SK-N-SH treated with all-trans-retinoic acid at 6 μM for 48 hours (cell line): ENCODE results near the gene NFASC.

Experiments used
- ARNTL ChIP-seq: fragments of 450-650 bp; formaldehyde crosslinking; IDR thresholded peaks from 2 replicates; pipeline ENCODE4 v1.5.0; 2020; ENCODE audit warnings: low read depth, mild to moderate bottlenecking, moderate library complexity, borderline replicate concordance
- BACH2 ChIP-seq: fragments of 250-450 bp; sonication (Bioruptor Pico); IDR thresholded peaks from 2 replicates; pipeline ENCODE4 v1.9.0; 2021; ENCODE audit warnings: mild to moderate bottlenecking, borderline replicate concordance
- ESRRG ChIP-seq: fragments of 250-450 bp; sonication (Bioruptor Pico); IDR thresholded peaks from 2 replicates; pipeline ENCODE4 v1.6.1; 2021; ENCODE audit warnings: mild to moderate bottlenecking
- ISL1 ChIP-seq: fragments of 250-450 bp; sonication (Bioruptor Pico); IDR thresholded peaks from 2 replicates; pipeline ENCODE4 v2.1.2; 2022; ENCODE audit warnings: mild to moderate bottlenecking, moderate library complexity
- OSR1 ChIP-seq: fragments of 250-450 bp; sonication (Bioruptor Pico); IDR thresholded peaks from 2 replicates; pipeline ENCODE4 v1.8.0; 2022; ENCODE audit warnings: moderate library complexity, mild to moderate bottlenecking, inconsistent platforms
- PPARA ChIP-seq: fragments of 250-450 bp; sonication (Bioruptor Pico); IDR thresholded peaks from 2 replicates; pipeline ENCODE4 v1.5.0; 2020; ENCODE audit warnings: mild to moderate bottlenecking, borderline replicate concordance
- RARB ChIP-seq: fragments of 250-450 bp; sonication (Bioruptor Pico); IDR thresholded peaks from 2 replicates; pipeline ENCODE4 v1.8.0; 2021; ENCODE audit warnings: mild to moderate bottlenecking, moderate library complexity
- ZFP3 ChIP-seq: fragments of 250-450 bp; sonication (Bioruptor Pico); IDR thresholded peaks from 2 replicates; pipeline ENCODE4 v1.5.0; 2020; ENCODE audit warnings: mild to moderate bottlenecking, moderate library complexity
- ZNF70 ChIP-seq: fragments of 450-650 bp; formaldehyde crosslinking; IDR thresholded peaks from 2 replicates; pipeline ENCODE4 v1.5.0; 2020; ENCODE audit warnings: mild to moderate bottlenecking, moderate library complexity
- ZNF8 ChIP-seq: fragments of 450-650 bp; formaldehyde crosslinking; IDR thresholded peaks from 2 replicates; pipeline ENCODE4 v1.5.0; 2020; ENCODE audit warnings: mild to moderate bottlenecking, moderate library complexity
- TF ChIP-seq, protein P1 (sequence below): fragments of 250-450 bp; sonication (Bioruptor Pico); IDR thresholded peaks from 2 replicates; pipeline ENCODE4 v1.8.0; 2020; ENCODE audit warnings: mild to moderate bottlenecking, moderate library complexity, borderline replicate concordance
- TF ChIP-seq, protein P2 (sequence below): fragments of 250-450 bp; sonication (Bioruptor Pico); IDR thresholded peaks from 2 replicates; pipeline ENCODE4 v1.5.1; 2020; ENCODE audit warnings: low read depth, mild to moderate bottlenecking, moderate library complexity
- TF ChIP-seq, protein P3 (sequence below): fragments of 250-450 bp; sonication (Bioruptor Pico); IDR thresholded peaks from 2 replicates; pipeline ENCODE4 v1.8.0; 2021; ENCODE audit warnings: low read depth, mild to moderate bottlenecking, moderate library complexity, borderline replicate concordance

DNA sequence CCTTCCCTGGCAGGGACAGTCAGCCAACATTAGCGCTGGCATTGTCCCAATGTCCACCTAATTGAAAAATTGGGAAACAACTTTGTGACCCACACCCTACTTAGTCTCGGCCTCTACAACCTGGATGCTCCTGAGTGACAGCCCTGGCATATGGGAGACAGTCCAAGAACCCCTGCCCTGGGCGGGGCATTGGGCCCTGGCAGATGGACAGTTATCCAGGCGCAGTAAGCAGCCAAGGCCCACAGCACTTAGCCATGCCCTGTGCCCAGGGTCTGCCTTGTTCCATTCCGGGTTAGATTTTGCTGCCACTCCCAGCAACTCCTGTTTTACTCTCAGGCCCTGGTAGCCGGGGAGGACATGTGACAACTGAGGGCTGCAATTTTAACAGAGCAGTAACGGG is 50.3 kb downstream of the NFASC start:
- TF ChIP-seq, protein P1, sequence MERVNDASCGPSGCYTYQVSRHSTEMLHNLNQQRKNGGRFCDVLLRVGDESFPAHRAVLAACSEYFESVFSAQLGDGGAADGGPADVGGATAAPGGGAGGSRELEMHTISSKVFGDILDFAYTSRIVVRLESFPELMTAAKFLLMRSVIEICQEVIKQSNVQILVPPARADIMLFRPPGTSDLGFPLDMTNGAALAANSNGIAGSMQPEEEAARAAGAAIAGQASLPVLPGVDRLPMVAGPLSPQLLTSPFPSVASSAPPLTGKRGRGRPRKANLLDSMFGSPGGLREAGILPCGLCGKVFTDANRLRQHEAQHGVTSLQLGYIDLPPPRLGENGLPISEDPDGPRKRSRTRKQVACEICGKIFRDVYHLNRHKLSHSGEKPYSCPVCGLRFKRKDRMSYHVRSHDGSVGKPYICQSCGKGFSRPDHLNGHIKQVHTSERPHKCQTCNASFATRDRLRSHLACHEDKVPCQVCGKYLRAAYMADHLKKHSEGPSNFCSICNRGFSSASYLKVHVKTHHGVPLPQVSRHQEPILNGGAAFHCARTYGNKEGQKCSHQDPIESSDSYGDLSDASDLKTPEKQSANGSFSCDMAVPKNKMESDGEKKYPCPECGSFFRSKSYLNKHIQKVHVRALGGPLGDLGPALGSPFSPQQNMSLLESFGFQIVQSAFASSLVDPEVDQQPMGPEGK (CRISPR knock-in tag): no peak
- no peak for TF ChIP-seq ZNF8 (CRISPR knock-in tag)
- no peak for TF ChIP-seq ZFP3
- TF ChIP-seq, protein P2, sequence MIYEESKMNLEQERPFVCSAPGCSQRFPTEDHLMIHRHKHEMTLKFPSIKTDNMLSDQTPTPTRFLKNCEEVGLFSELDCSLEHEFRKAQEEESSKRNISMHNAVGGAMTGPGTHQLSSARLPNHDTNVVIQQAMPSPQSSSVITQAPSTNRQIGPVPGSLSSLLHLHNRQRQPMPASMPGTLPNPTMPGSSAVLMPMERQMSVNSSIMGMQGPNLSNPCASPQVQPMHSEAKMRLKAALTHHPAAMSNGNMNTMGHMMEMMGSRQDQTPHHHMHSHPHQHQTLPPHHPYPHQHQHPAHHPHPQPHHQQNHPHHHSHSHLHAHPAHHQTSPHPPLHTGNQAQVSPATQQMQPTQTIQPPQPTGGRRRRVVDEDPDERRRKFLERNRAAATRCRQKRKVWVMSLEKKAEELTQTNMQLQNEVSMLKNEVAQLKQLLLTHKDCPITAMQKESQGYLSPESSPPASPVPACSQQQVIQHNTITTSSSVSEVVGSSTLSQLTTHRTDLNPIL (CRISPR knock-in tag): no peak
- no peak for TF ChIP-seq ZNF70 (CRISPR knock-in tag)
- TF ChIP-seq PPARA (CRISPR knock-in tag): no peak
- TF ChIP-seq ARNTL (CRISPR knock-in tag): no peak
- TF ChIP-seq BACH2 (CRISPR knock-in tag): no peak
- no peak for TF ChIP-seq RARB
- TF ChIP-seq ESRRG (CRISPR knock-in tag): no peak
- TF ChIP-seq OSR1 (CRISPR knock-in tag): no peak
- TF ChIP-seq ISL1 (CRISPR knock-in tag): no peak
- TF ChIP-seq, protein P3, sequence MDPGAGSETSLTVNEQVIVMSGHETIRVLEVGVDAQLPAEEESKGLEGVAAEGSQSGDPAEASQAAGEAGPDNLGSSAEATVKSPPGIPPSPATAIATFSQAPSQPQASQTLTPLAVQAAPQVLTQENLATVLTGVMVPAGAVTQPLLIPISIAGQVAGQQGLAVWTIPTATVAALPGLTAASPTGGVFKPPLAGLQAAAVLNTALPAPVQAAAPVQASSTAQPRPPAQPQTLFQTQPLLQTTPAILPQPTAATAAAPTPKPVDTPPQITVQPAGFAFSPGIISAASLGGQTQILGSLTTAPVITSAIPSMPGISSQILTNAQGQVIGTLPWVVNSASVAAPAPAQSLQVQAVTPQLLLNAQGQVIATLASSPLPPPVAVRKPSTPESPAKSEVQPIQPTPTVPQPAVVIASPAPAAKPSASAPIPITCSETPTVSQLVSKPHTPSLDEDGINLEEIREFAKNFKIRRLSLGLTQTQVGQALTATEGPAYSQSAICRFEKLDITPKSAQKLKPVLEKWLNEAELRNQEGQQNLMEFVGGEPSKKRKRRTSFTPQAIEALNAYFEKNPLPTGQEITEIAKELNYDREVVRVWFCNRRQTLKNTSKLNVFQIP (CRISPR knock-in tag): no peak
